CD4-positive, alpha-beta T cell treated with Interleukin-6 at 100 ng/mL for 8 hours (primary cell): ENCODE measurements around the gene REV3L.

Experiments
- DNase-seq: peaks from one replicate; pipeline ENCODE4 v3.0.0-alpha.2; 2020; ENCODE audit warnings: mixed read lengths, low spot score

REV3L gene

GRCh38 chr6:111468329-111469012 is 14.5 kb downstream of the REV3L start:
- DNase-seq, result no peak

DNA sequence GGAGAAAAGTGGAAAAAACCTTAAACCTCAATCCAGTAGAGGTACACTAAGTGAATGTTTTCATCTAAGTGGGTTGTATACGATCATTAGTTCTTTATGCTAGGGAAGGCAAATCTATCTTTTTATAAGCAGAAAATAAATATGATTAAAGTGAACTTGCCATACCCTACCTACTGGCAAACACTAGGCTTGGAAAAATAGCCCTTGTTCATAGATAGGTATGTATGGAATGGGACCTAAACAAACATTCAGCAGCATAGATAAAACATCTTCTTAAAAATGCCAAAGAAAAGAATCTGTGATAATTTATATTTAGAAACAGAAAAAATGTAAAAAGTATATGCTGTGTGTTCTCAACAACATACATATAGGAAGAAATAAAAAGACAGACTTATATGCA is 18.8 kb downstream of the REV3L start:
- DNase-seq, result no peak

DNA sequence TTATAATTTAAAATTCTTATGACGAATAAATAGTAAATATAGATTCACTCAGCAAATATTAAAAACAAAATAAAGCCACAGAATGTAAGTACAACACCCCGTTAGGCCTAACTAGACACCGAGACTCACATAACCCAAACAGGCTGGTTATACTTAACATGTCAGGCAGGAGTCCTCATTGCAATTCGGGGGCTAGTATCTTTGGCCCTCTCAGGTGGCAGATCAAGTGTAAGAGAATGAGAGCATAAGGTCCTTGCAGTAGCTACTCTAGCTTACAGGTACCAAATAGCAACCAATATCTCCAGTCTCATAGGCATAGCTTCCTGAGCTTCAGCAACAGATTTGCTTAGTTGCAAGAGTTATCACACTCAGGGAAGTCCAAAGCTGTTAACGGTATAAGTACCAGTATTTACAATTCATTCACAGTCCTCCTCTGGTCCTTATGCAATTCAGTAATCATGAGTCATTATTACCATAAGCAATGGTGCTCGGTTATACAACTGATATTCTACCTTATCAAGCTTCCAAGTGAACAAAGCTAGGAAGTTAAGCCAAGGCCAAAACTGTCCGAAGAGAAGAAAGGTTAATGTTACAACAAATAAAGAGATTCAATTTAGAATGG is 20.1 kb downstream of the REV3L start:
- no peak for DNase-seq

DNA sequence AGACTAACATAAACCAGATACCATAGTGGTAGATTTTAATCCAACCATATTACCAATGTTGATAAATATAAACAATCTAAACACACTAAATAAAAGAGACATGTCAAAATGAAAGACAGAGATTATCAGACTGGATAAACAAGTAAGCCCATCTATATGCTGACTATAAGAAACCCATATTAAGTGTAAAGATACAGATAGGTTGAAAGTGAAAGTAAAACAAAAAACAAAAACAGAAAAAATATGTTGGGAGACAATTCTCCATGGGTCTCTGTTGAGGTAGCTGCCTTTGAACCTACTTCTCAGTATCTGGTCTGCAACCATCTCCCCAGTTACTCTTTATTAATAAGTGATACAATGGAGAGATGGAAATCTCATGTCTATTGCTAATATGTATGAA is 21.2 kb downstream of the REV3L start:
- no peak for DNase-seq

- no peak for DNase-seq
These were observed 24.3 kb downstream of the REV3L start for GRCh38 chr6:111458670-111459232.

DNA sequence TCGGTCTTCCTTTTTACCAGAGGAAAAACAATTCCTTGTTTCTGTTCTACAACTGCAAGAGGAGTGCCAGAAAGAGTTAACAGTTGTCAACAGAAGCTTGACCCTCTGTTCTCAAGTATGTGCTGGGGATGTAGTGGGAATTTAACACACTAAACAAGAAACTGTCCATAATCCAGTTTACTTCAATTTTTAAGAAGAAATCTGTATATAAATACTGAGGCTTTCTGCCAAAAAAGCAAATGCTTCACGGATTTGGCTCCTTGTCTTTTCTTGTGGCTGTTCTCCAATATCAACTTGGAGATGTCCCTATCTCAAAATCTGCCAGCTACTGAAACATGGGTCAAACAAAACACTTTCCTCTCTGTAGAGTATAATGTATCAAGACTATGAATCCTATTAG is 26.8 kb downstream of the REV3L start:
- DNase-seq, result no peak

DNA sequence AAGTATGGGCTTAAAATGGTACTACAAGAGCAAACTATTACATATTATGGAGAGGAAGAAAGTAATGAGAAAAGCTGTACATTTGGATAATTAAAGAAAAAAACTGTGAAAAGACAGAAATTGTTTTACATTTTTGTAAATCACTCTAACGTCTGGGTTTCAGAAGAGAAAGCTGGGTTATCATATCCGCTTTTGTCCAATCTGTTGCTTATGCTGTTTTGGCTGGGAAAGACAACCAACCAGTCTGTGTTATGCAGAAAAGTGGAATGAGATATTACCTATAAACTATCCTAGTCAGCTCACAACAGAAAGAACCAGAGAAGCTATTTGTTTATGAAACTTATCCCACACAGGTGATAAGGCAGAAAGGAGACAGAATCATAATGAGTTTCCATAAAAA is 32.4 kb downstream of the REV3L start:
- no peak for DNase-seq

GRCh38 chr6:111450087-111450486 is 32.9 kb downstream of the REV3L start:
- DNase-seq, result no peak

- no peak for DNase-seq
These were observed 33.9 kb downstream of the REV3L start for GRCh38 chr6:111449129-111449528.

GRCh38 chr6:111447051-111447450 is 36.0 kb downstream of the REV3L start:
- no peak for DNase-seq

DNA sequence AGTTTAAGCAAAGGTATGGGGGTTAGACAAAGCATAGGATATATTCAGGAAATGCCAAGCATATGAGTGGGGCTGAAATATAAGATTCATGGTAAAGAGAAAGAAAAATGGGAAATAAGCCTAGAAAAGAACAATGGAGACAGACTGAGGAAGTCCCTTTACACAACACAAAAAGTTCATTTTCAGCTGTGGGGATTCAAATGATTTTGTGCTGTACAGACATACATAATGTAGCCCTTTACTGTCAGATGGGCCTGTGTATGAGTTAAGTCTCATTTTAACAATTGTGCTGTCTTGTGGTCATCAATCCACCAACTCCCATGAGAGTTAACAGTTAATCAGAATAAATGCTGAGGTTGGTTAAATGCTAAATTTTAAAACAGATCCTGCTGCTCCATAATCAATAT is 37.2 kb downstream of the REV3L start:
- no peak for DNase-seq

DNA sequence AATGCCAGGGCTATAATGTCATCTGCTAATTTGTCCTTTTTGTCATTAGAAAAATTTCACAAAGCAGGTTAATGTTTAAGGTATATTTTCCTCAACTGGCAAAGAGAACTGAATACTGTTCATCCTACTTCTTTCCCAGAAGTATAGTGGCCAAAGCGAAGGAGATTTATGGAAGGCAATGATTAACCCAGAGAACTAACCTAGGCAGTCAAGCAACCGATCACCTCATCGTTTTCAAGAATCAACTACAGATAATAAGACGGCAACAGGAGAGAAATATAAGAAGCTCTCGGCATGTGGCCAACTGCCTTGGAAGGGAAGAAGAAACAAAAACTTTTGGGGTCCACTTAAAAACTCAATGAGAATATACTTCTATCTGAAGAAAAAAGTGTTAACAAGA is 38.2 kb downstream of the REV3L start:
- DNase-seq, result no peak

DNA sequence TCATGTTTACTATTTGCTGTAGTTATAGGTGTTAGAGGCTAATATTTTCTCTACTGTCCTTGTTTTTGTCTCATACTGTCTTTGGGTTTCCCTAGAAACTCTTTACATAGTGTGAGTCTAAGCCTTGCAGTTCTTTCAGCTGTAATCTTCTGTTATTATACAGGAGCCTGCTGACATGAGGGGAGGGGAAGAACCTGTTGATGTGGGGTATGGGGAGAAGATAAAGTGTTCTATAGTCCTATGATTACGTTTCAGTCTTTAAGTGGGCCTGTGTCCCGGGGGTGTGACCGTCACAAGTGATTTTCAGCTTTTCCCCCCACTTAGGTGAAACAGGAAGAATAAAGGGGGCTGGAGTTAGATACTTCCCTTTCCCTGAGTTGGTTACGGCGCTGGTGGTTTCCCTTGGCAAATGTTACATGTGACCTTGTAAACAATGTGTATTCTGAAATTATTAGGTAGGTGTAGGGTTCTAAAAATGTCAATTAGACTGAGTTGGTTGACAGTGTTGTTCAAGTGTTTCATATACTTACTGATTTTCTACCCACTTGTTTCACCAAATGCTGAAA is 41.3 kb downstream of the REV3L start:
- DNase-seq, result no peak

GRCh38 chr6:111439171-111439570 is 43.8 kb downstream of the REV3L start:
- no peak for DNase-seq

- no peak for DNase-seq
These were observed 45.4 kb downstream of the REV3L start for GRCh38 chr6:111437573-111437972.

DNA sequence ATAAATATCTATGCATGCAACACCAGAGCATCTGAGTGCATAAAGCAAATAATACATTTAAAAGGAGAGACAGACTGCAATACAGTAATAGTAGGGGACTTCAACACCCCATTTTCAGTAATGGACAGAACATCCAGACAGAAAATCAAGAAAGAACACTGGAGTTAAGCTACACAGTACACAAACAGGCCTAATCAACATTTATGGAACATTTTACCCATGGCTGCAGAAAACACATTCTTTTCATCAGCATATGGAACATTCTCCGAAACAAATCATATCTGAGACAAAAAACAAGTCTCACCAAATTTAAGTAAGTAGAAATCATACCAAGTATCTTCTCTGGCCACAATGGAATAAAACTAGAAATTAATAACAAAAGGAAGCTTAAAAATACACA is 50.5 kb downstream of the REV3L start:
- DNase-seq, result no peak

- no peak for DNase-seq
These were observed 52.2 kb downstream of the REV3L start for GRCh38 chr6:111430605-111431376.

GRCh38 chr6:111429571-111429970 is 53.4 kb downstream of the REV3L start:
- no peak for DNase-seq

DNA sequence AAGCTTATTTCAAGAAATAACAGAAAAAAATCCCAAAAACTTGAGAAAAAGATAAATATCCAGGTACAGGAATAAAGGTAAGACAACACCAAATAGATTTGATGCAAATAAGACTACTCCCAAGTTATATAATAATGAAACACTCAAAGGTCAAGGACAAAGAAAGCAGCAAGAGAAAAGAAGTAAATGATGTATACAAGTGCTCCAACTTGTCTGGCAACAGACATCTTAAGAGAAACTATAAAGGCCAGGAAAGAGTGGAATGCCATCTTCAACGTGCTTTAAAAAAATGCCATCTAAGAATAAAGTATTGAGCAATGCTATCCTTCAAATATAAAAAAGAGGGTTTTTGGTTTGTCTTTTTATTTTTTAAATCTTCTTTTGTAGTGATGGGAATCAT is 54.2 kb downstream of the REV3L start:
- no peak for DNase-seq

- peak; percentile 13 for DNase-seq
These were observed 55.5 kb downstream of the REV3L start for GRCh38 chr6:111427341-111428116.

GRCh38 chr6:111423960-111424846 is 58.8 kb downstream of the REV3L start:
- no peak for DNase-seq
